OCI-LY3 (cell line): ENCODE results near the gene ALS2.

Experiments
- H2AFZ ChIP-seq: fragments of 200-600, 300-600 bp; shearing (Covaris generic); 2 replicates; pipeline ENCODE4 v1.6.0; 2014; ENCODE audit warnings: antibody characterized with exemption, low read depth, low read length
- H3K27ac ChIP-seq: fragments of 200-600, 300-600 bp; sonication (generic); 2 replicates; pipeline ENCODE4 v1.5.1; 2014; ENCODE audit warnings: mild to moderate bottlenecking, low read length, moderate library complexity, mixed read lengths
- H3K27me3 ChIP-seq: fragments of 200-600, 300-600 bp; sonication (generic); 2 replicates; pipeline ENCODE4 v1.6.1; 2014; ENCODE audit warnings: low read depth, low read length, mixed read lengths
- H3K36me3 ChIP-seq: fragments of 200-600, 300-600 bp; sonication (generic); replicated peaks from 2 replicates; pipeline ENCODE3; 2014; ENCODE audit warnings: low read depth, low read length, mixed read lengths
- H3K4me1 ChIP-seq: fragments of 300-600, 200-600 bp; sonication (generic); 2 replicates; pipeline ENCODE4 v1.6.1; 2014; ENCODE audit warnings: low read length, mixed read lengths
- H3K4me2 ChIP-seq: fragments of 200-600, 300-600 bp; sonication (generic); 2 replicates; pipeline ENCODE4 v1.6.1; 2014; ENCODE audit warnings: low read length, mixed read lengths
- H3K4me3 ChIP-seq: fragments of 300-600, 200-600 bp; sonication (generic); 2 replicates; pipeline ENCODE4 v1.5.1; 2014; ENCODE audit warnings: antibody characterized with exemption, mild to moderate bottlenecking, low read length, moderate library complexity
- H3K79me2 ChIP-seq: fragments of 300-600, 200-600 bp; shearing (Covaris generic); 2 replicates; pipeline ENCODE4 v1.6.1; 2014; ENCODE audit warnings: mild to moderate bottlenecking, low read length, mixed read lengths
- H3K9ac ChIP-seq: fragments of 300-600, 200-600 bp; shearing (Covaris generic); 2 replicates; pipeline ENCODE4 v1.6.0; 2014; ENCODE audit warnings: mild to moderate bottlenecking, low read length, moderate library complexity
- H3K9me3 ChIP-seq: fragments of 200-600, 300-600 bp; shearing (Covaris generic); 2 replicates; pipeline ENCODE4 v1.6.1; 2014; ENCODE audit warnings: low read length, mixed read lengths; ENCODE audit not compliant: insufficient read depth
- H4K20me1 ChIP-seq: fragments of 200-600, 300-600 bp; sonication (generic); 2 replicates; pipeline ENCODE4 v1.6.1; 2016; ENCODE audit warnings: low read length, mixed read lengths; ENCODE audit not compliant: insufficient read depth
- EZH2phosphoT487 ChIP-seq: fragments of 200-600 bp; shearing (Covaris generic); IDR thresholded peaks from 2 replicates; pipeline ENCODE4 v1.6.1; 2018; ENCODE audit warnings: antibody characterized with exemption, mixed run types, low read depth
- TF ChIP-seq, protein P1 (sequence below): fragments of 200-600, 300-600 bp; sonication (generic); IDR thresholded peaks from 2 replicates; pipeline ENCODE4 v1.5.1; 2014; ENCODE audit warnings: antibody characterized with exemption, low read length, low read depth

The ALS2 gene

DNA sequence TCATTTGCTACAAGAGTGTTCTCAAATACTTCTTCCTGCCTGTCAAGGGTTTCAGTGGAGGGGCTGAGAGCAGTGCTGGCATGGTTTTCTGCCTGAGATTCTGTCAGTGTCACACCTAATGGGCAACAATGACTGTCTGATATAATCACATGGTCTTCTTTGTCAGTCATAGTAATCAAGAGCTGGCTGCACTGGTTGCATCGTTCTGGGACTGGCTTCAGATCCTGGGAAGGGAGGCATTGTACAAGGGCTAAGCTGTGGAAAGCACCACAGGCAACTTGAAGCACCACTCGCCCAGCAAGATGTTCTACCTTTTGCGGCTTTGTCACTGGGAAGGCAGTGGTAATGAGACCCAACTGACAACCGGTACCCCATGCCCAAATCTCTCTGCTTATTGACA is 19.6 kb downstream of the ALS2 start:
- peaks cover 9% of the 10 kb centered on the region for H3K36me3 ChIP-seq
- no peak overlapping the region for H3K4me2 ChIP-seq
- TF ChIP-seq, protein P1, sequence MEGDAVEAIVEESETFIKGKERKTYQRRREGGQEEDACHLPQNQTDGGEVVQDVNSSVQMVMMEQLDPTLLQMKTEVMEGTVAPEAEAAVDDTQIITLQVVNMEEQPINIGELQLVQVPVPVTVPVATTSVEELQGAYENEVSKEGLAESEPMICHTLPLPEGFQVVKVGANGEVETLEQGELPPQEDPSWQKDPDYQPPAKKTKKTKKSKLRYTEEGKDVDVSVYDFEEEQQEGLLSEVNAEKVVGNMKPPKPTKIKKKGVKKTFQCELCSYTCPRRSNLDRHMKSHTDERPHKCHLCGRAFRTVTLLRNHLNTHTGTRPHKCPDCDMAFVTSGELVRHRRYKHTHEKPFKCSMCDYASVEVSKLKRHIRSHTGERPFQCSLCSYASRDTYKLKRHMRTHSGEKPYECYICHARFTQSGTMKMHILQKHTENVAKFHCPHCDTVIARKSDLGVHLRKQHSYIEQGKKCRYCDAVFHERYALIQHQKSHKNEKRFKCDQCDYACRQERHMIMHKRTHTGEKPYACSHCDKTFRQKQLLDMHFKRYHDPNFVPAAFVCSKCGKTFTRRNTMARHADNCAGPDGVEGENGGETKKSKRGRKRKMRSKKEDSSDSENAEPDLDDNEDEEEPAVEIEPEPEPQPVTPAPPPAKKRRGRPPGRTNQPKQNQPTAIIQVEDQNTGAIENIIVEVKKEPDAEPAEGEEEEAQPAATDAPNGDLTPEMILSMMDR = no peak
- TF ChIP-seq EZH2phosphoT487 = no peak

DNA sequence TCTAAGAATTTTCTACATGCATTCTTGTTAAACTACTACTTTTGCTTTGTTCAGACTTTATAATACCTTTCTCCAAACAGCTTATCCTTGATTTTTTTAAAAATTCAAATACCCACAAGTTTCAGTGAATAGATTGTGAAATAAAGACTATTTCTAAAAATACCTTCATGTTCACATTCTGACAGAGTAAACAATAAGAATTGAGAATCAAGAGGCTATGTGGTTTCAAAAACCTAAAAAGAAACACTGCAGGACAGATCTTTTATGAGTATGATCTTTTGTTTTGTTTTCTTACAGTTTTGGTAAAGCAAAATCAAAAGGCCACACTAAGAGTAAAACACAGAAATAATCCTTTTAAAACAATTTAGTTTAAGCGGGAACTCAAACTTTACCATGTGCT is 21.2 kb downstream of the ALS2 start:
- no peaks in the 10 kb centered on the region for H3K9me3 ChIP-seq
- no peaks in the 10 kb centered on the region for H3K79me2 ChIP-seq
- H3K4me1 ChIP-seq = no peaks in the 10 kb centered on the region
- no peak overlapping the region for H3K9ac ChIP-seq
- no peaks in the 10 kb centered on the region for H3K27me3 ChIP-seq
- no peak overlapping the region for H3K4me2 ChIP-seq
- no peaks in the 10 kb centered on the region for H4K20me1 ChIP-seq
- H2AFZ ChIP-seq = no peak overlapping the region
- TF ChIP-seq, protein P1 = no peak
- no peak for TF ChIP-seq EZH2phosphoT487
- no peak overlapping the region for H3K27ac ChIP-seq
- H3K4me3 ChIP-seq = no peak overlapping the region
- H3K36me3 ChIP-seq = peaks cover 7% of the 10 kb centered on the region

More for the DNA sequence above, 19.6 kb downstream of the ALS2 start:
- H3K9me3 ChIP-seq = no peaks in the 10 kb centered on the region
- no peaks in the 10 kb centered on the region for H3K27me3 ChIP-seq
- no peaks in the 10 kb centered on the region for H3K79me2 ChIP-seq
- H3K9ac ChIP-seq = no peak overlapping the region
- H2AFZ ChIP-seq = no peak overlapping the region
- no peaks in the 10 kb centered on the region for H4K20me1 ChIP-seq
- H3K27ac ChIP-seq = no peak overlapping the region
- no peaks in the 10 kb centered on the region for H3K4me1 ChIP-seq
- H3K4me3 ChIP-seq = no peak overlapping the region

DNA sequence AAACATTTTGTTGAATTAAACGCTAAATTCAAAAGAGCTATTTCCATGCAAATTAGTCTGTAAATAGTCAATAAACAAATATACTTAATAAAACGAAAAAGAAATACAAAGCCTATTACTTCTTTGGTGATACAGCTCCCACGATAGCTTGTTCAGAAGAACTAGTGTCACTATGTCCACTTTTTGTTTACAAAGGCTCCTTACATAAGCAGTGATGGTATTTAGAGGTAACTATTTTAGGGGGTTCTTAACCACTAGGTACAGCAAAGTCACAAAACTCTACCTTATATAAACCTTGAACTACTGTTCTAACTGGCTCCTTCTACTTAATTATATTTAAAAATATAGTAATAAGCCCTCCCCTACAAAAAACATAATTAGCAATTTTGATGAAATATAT is 21.9 kb downstream of the ALS2 start:
- no peaks in the 10 kb centered on the region for H4K20me1 ChIP-seq
- no peak overlapping the region for H2AFZ ChIP-seq
- H3K4me2 ChIP-seq = no peak overlapping the region
- peaks cover 7% of the 10 kb centered on the region for H3K36me3 ChIP-seq
- no peak overlapping the region for H3K9ac ChIP-seq
- H3K79me2 ChIP-seq = no peaks in the 10 kb centered on the region
- H3K4me1 ChIP-seq = no peaks in the 10 kb centered on the region
- no peak overlapping the region for H3K4me3 ChIP-seq
- H3K9me3 ChIP-seq = no peaks in the 10 kb centered on the region
- TF ChIP-seq EZH2phosphoT487 = no peak
- TF ChIP-seq, protein P1 = no peak
- H3K27me3 ChIP-seq = no peaks in the 10 kb centered on the region
- H3K27ac ChIP-seq = no peak overlapping the region

DNA sequence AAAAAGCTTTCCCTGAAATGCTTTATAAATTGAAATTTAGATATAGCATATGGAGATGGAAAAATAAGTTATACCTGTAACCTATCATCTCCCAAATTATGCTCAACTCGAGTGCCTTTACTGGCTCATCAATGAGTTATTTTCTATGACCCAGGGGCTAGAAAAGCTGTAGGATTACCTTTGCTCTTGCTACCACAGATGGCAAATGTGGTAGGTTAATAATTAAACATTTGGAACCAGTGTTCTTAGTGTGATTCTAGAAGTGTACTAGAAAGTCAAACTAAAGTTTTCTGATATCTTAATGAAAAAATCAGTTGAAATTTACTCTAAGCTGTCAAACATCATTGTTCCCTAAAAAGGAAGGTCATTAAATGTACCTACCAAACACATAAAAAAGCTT is 22.5 kb downstream of the ALS2 start:
- Histone ChIP-seq H3K9me3 (no peaks in the 10 kb centered on the region), H3K4me3 (no peak overlapping the region), H4K20me1 (no peaks in the 10 kb centered on the region), H3K27ac (no peak overlapping the region), H2AFZ (no peak overlapping the region), H3K79me2 (no peaks in the 10 kb centered on the region), H3K36me3 (peaks cover 7% of the 10 kb centered on the region), H3K27me3 (no peaks in the 10 kb centered on the region), H3K4me1 (no peaks in the 10 kb centered on the region), H3K4me2 (no peak overlapping the region), H3K9ac (no peak overlapping the region)
- TF ChIP-seq EZH2phosphoT487 = no peak
- TF ChIP-seq, protein P1 = no peak
